Neuron (in vitro differentiated cells): Measurements from ENCODE around the gene RUFY1.

Experiments used
- H2AFZ ChIP-seq: one replicate; pipeline ENCODE4 v1.6.1; 2013; ENCODE audit warnings: low read depth, mild to moderate bottlenecking, inconsistent platforms, low read length, moderate library complexity
- H3K27me3 ChIP-seq: one replicate; pipeline ENCODE4 v1.6.1; 2013; ENCODE audit warnings: low read length; ENCODE audit not compliant: insufficient read depth
- H3K36me3 ChIP-seq: one replicate; pipeline ENCODE4 v1.6.1; 2013; ENCODE audit warnings: low read length; ENCODE audit not compliant: insufficient read depth
- H3K4me1 ChIP-seq: one replicate; pipeline ENCODE4 v1.6.1; 2013; ENCODE audit warnings: low read length; ENCODE audit not compliant: insufficient read depth
- H3K4me3 ChIP-seq: 2 replicates; pipeline ENCODE4 v1.5.1; 2013; ENCODE audit warnings: mild to moderate bottlenecking, low read length, moderate library complexity
- H3K9me3 ChIP-seq: one replicate; pipeline ENCODE4 v1.6.1; 2013; ENCODE audit warnings: low read length

Gene RUFY1

DNA sequence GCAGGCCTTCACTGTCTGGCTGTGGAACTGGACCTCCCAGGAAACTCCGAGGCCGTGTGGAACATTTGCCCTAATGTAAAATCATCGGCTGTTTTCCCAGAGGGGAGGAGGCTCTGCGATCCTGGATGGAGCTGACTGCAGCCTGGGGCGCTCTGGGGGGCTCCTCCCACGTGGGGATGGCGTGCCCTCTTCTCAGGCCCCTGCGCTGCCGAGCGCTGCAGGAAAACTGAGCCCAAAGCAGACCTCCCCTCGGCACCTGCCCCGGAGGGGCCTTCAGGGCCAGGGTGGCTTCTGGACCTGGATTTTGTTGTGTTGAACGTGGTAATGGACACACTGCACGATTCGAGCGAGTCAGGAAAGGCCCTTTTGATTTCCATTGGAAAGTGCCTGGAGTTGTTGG is 49.2 kb downstream of the RUFY1 start:
- no peak overlapping the region for H2AFZ ChIP-seq
- H3K4me3 ChIP-seq: no peak overlapping the region
- no peaks in the 10 kb centered on the region for H3K4me1 ChIP-seq
- H3K9me3 ChIP-seq: no peaks in the 10 kb centered on the region
- H3K36me3 ChIP-seq: peaks cover 70% of the 10 kb centered on the region
- H3K27me3 ChIP-seq: no peaks in the 10 kb centered on the region

DNA sequence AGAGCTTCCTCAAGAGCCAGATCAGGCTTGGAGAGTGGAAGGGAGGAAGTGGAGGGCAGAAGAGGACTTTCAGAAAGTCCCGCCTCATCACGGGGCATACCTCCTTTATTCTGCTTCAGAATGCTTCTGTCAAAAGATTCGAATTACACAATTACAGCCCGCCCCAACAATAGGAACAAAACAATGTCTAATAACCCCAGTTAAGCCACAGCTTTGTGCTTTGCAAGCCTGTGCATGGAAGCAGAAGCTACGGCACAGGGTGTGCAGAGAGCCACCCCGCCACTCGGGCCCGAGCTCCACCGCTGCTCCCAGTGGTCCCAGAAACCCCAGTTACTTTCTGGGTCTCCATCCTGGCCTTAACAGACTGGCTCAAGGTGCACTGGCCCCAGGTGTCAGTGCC is 49.6 kb downstream of the RUFY1 start:
- Histone ChIP-seq H2AFZ (no peak overlapping the region), H3K9me3 (no peaks in the 10 kb centered on the region), H3K36me3 (peaks cover 67% of the 10 kb centered on the region), H3K27me3 (no peaks in the 10 kb centered on the region), H3K4me3 (no peak overlapping the region), H3K4me1 (no peaks in the 10 kb centered on the region)

DNA sequence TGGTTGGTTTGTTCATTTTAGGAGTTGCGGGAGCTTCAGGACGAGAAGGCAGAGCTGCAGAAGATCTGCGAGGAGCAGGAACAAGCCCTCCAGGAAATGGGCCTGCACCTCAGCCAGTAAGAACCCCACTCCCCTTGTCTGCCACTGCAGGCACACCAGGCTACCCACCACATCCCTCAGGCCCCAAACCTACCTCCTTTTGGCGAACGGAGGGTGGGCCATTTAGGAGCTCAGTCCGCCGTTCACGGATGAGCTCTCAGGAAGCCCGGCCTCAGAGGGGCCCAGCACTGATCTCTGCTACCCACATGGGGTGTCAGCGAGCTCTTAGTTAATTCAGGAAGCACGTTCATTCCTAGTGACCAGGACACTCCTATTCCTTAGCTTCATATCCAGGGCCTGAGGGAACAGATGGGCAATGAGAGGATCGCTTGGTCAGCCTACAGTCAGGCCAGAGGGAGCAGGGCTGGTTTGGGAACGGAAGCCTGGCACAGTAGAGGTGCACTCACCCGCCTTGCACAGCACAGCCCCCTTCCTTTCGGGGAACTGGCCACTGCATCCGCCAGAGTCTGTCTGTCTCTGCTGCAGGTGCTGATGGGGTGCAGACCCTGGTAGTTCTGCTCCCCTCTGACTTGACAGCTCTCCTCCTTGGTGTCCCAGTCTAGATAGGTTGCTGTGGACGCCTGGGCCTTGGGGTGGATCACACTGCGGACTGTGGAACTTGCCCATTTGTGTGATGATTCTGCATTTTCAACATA is 51.7 kb downstream of the RUFY1 start:
- Histone ChIP-seq H3K4me3 (no peak overlapping the region), H2AFZ (no peak overlapping the region), H3K9me3 (no peaks in the 10 kb centered on the region), H3K27me3 (no peaks in the 10 kb centered on the region), H3K4me1 (no peaks in the 10 kb centered on the region), H3K36me3 (peaks cover 70% of the 10 kb centered on the region)

DNA sequence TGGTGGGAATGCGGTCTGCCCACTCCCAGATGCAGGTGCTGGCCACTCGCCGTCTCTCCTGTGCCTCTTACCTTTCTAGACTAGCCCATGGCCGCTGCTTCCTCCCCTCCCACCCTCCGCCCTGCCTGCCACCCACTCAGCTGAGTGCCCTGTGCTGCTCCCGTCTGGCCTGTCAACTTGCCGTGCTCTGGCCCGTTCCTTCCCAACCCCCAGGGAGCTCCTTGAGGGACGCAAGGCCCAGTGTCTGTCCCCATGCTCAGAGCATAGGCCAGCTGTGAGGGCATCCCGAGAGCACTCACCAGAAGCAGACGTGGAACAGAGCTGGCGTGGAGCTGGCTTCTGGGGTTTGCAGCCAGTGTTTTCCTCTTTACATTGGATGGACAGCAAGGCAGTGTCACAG is 53.0 kb downstream of the RUFY1 start:
- peaks cover 73% of the 10 kb centered on the region for H3K36me3 ChIP-seq

DNA sequence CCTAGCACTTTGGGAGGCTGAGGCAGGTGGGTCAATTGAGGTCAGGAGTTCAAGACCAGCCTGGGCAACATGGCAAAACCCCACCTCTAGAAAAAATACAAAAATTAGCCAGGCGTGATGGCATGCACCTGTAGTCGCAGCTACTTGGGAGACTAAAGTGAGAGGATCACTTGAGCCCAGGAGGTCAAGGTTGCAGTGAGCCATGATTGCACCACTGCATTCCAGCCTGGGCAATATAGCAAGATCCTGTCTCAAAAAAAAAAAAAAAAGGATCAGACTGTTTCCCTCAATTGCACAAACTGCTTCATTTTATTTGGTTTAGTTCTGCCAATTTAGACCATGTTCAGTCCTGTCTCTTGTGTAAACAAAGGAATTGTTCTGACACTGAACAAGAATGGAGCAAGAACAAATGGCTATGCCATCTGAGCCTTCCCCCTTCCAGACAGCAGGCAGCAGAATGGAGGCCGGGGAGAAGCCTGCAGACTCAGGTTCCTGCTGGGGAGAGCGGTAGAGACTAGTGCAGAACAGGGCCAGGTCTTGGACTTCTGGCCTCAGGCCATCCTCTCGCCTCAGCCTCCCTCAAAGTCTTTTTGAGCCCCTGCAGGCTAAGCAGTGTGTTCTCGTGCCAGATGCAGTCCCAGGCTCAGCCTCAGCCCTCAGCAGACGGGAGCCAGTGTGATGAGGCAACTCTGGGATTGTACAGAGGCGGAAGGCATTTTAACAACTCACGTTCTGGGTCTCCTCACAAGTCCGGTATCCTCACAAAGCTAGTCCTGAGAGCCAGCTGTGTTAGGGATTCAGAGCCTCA is 54.9 kb downstream of the RUFY1 start:
- Histone ChIP-seq H3K36me3 (peaks cover 66% of the 10 kb centered on the region), H3K9me3 (no peaks in the 10 kb centered on the region), H3K27me3 (no peaks in the 10 kb centered on the region), H2AFZ (no peak overlapping the region), H3K4me3 (no peak overlapping the region), H3K4me1 (no peaks in the 10 kb centered on the region)

More for the DNA sequence above, 53.0 kb downstream of the RUFY1 start:
- no peak overlapping the region for H3K4me3 ChIP-seq
- H3K9me3 ChIP-seq: no peaks in the 10 kb centered on the region
- no peaks in the 10 kb centered on the region for H3K27me3 ChIP-seq
- H2AFZ ChIP-seq: no peak overlapping the region
- H3K4me1 ChIP-seq: no peaks in the 10 kb centered on the region

DNA sequence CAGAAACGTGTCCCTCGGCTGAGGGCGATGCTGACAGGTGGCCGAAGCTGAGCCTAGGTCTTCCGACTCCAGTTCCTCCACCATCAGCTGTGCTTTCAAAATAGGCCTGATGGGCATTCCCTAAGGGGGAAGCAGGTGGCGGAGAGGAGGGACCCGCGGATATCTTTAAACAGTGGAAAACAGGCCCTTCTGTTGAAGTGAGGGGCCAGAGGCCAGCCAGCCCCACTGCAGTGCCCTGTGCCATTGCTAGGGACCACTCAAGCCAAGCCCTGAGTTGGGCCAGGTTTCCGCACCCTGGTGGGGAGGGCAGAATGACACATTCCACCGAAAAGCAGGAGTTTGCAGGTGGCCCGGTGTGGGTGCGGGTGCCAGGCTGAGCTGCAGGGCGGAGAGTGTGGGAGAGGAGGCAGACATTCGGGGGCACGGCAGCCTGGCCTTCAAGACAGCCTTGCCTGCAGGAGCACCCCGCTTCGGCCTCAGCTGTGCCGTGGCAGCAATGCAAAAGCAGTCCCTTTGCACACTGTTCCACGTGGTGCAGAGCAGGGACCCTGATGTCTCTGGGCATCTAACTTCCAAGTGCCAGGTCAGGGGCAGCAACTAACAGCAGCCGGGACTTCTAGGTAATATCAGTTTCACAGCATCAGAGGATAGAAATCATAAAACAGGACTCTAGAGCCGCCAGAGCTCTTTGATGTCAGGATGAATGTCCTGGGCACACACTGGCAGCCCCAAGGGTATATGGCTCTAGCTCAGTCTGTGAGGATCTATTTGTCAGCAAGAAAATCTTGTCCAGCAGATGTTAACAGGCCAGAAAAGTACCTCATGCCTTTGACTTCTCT is 55.9 kb downstream of the RUFY1 start:
- Histone ChIP-seq H3K9me3 (no peaks in the 10 kb centered on the region), H2AFZ (no peak overlapping the region), H3K36me3 (peaks cover 73% of the 10 kb centered on the region), H3K27me3 (no peaks in the 10 kb centered on the region), H3K4me1 (no peaks in the 10 kb centered on the region), H3K4me3 (no peak overlapping the region)

DNA sequence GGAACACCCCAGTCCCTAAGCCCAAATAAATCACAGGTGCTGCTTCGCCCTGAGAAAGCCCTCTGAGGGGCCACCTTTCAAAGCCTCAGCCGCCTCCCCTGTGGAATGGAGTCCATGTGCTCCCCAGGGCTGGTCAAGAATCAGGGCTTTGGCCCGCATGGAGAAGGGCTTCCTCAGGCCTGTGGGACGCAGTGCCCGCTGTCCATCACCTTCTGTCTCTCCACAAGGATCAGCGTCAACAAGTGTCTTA is 56.5 kb downstream of the RUFY1 start:
- Histone ChIP-seq H3K27me3 (no peaks in the 10 kb centered on the region), H3K4me3 (no peak overlapping the region), H3K36me3 (peaks cover 72% of the 10 kb centered on the region), H3K4me1 (no peaks in the 10 kb centered on the region), H3K9me3 (no peaks in the 10 kb centered on the region), H2AFZ (no peak overlapping the region)

DNA sequence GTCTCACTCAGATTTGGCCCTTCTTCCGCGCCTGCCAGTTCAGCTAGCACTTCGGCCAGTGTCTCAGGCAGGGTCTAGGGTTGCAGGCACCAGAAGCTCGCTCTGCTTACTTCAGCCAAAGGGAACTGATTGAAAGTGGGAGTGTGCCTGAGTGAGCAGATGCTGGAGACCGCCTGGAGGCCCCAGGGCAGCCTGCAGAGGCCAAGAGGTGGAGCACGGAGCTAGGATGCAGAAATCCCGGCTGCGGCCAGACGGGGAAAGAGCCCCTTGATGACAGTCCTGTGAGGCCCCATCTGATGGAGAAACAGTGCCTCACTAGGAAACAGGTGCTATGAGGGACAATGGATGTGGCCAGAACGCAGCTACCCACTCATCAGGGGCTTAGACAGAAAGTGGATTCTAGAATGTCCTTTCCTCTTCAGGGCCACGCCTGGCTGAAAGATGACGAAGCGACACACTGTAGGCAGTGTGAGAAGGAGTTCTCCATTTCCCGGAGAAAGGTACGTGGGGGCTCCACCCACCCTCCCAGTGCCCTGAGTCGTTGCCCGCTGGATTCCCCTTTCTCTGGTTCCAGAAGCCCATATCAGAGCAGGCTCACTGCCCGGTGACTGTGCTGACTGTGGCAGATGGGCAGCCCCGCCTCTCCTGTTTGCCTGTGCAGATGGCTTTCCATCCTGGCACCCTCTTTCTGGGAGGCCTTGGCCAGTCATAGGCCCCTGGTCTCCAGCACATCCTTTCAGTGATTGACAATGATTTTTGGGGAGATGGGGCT is 57.0 kb downstream of the RUFY1 start:
- H3K36me3 ChIP-seq: peaks cover 70% of the 10 kb centered on the region
- no peak overlapping the region for H3K4me3 ChIP-seq
- H3K27me3 ChIP-seq: no peaks in the 10 kb centered on the region
- no peaks in the 10 kb centered on the region for H3K9me3 ChIP-seq
- H3K4me1 ChIP-seq: no peaks in the 10 kb centered on the region
- no peak overlapping the region for H2AFZ ChIP-seq

DNA sequence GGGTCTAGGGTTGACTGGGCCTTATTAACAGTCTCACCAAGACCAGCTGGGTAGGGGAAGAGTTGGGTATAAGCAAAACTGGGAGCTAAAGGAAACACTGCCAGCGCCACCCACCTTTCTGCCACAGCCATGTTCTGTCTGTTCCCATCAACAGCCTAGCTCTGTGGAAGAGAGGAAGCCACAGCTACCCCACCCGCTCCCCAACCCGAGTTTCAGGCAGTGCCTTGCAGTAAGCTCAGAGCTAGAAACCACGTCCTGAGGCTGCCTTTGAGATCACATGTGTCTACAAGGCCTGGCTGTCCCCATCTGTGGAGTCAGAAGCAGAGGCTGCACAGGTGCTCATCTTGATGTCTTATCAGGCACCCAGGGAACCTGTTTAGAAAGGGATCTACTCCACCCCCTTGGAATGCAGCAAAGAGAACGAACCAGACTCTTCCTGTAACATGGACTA is 57.8 kb downstream of the RUFY1 start:
- H3K9me3 ChIP-seq: no peaks in the 10 kb centered on the region
- H3K4me1 ChIP-seq: no peaks in the 10 kb centered on the region
- H3K36me3 ChIP-seq: peaks cover 73% of the 10 kb centered on the region
- no peak overlapping the region for H3K4me3 ChIP-seq
- no peaks in the 10 kb centered on the region for H3K27me3 ChIP-seq
- H2AFZ ChIP-seq: no peak overlapping the region

DNA sequence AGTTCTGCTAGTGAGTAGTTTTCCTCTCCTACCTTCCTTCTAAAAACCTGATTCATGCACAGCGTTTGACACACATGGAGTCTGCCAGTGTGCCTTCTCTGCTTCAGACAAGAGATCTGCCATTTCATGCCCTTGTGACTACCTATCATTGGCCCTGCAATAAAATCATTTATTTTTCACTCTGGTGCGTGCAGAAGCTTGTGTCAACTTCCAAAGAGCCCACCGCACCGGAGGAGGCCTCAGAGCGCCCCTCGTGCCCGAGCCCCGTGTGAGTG is 59.4 kb downstream of the RUFY1 start:
- Histone ChIP-seq H3K36me3 (peaks cover 83% of the 10 kb centered on the region), H3K4me1 (no peaks in the 10 kb centered on the region), H3K9me3 (no peaks in the 10 kb centered on the region), H3K4me3 (no peak overlapping the region), H2AFZ (no peak overlapping the region), H3K27me3 (no peaks in the 10 kb centered on the region)

DNA sequence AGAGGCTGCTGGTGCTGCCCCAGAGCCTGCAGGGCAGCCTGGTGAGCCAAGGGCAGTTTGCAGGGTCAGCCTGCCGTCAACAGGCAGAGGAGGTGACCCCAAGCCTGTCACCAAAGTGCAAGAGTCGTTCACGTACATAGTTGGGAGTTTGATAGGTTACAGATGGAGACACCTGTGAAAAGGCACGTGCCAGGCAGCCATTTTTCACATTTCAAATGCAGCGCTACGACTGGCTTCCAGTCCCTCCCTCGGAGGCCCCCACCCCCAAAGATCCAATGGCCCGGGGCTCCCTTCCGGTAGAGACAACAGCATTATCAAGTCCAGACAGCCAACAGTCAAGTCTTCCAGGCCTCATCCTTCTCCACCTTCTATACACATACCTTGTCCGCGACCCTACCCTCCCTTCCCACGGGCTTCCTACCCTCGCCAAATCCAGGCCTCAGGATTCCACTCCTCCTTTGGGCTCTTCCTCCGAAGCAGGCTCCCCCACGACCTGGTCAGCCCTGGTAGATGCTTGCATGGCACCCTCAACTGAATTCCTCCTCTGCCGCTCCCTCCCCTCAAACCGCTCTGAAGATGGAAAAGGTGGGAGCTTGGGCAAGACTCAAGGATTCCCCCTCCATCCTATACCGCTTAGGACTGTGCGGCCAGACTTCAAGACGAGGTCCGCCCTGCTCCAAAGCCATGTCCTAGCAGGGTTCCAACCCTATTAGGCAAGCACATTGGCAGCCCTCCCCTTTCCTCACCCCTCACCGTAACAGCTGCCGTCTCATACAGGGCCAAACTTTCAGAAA is 60.0 kb downstream of the RUFY1 start:
- H2AFZ ChIP-seq: no peak overlapping the region
- no peaks in the 10 kb centered on the region for H3K4me1 ChIP-seq
- H3K27me3 ChIP-seq: no peaks in the 10 kb centered on the region
- no peak overlapping the region for H3K4me3 ChIP-seq
- no peaks in the 10 kb centered on the region for H3K9me3 ChIP-seq
- H3K36me3 ChIP-seq: peaks cover 86% of the 10 kb centered on the region

DNA sequence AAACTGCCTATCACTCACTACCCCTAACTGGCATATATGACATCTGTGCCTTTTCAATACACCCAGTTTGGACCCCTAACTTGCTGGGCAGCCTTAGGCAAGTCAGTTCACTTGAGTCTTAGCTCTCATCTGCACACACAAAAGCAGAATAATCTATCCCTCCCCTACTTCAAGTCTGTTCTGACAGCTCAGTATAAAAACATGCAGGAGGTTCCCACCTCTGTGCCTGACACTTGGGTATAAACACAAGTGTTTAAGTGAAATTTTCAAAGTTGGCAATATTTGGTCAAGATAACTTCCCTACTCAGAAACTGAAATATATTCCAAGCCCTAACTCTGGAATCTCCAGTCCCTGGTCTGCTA is 60.5 kb downstream of the RUFY1 start:
- no peak overlapping the region for H3K4me3 ChIP-seq
- peaks cover 86% of the 10 kb centered on the region for H3K36me3 ChIP-seq

More for the DNA sequence above, 60.5 kb downstream of the RUFY1 start:
- Histone ChIP-seq H3K27me3 (no peaks in the 10 kb centered on the region), H3K9me3 (no peaks in the 10 kb centered on the region), H2AFZ (no peak overlapping the region), H3K4me1 (no peaks in the 10 kb centered on the region)
